Activated T-cell treated with anti-CD3 and anti-CD28 coated beads for 24 hours (primary cell): ENCODE data around the gene NPFF.
A peak's percentile ranks its signal among the peaks of the same experiment; 100 is the strongest.
"Not testable (repeated sequence)": the region's sequence is repeated elsewhere in the genome, so short reads cannot be mapped to it uniquely, and the experiment has no call there.

Source experiments
- DNase-seq: peaks from one replicate; pipeline ENCODE4 v3.0.0-alpha.2; 2020; ENCODE audit warnings: low read depth

NPFF gene

DNA sequence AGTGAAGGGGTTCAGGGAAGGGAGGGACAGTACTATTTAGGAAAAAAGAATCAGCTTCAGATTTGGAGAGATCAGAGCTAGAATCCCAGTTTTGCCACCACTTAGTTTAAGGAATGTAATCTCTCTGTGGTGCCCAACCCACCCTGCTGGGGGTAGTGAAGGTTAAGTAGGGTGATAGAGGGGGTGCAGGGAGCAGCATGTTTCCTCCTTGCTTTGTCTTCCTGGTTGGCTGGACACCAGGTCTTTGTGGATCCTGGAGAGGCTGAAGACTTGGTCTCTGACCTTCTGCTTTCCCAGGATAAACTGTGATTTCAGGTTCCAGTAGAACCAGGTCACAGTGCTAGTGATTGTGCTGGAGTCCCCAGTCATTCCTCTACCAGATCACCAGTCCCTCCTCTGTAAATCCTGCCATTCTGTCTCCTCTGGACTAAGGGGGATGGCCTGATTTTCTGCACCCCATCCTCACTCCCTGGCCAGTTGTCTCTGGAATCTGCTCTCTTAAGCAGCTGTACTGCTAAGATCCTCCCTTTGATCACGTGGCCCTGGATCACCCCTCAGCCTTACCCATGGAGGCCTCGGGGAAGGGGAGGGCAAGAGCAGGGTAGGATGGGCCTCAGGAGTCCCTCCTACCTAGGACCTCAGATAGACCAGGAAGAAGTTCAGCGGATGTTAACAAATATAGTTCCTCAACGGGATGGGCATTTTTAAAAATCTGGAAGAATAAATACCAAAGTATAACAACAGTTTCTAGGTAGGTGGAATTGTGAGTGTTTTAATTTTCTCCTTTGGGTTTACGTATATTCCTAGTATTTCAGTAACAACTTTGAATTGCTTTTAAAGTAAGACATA lies 11.2 kb downstream of the NPFF start:
- no peak for DNase-seq

DNA sequence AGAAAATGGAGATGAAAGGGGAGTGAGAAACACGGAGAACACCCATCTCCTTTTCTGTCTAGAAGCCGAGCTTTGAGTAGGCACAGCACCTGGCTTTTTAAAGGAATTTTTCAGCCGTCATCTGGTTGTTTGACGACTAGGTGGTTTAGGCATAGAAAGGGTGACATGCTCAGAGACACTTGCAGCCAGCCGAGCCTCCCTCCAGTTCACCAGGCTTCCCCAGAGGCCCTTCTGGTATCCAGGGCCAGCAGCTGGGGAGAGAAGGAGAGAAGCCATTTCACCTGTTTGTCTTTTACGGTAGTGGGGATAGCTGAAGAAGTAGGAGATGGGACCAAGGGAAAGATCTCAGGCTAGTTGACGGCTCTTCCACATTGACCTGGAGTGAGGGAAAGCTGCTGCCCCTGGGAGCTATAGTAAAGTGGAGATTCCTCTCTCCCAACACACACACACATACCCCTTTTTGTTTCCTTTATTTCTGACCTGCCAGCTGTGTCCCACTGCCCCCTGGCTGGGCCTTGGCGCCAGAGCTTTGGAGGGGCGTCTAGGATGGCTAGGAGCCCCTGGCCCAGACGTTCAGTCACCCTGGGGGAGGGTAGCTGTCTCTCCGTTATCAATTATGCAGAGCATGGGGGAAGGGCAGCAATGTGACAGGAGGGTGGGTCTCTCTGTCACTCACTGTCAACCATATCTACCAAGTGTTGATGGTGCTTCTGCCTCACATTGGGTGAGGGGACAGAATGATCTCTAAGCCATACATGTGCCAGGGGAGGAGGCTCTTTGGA lies 13.5 kb downstream of the NPFF start:
- DNase-seq = no peak

DNA sequence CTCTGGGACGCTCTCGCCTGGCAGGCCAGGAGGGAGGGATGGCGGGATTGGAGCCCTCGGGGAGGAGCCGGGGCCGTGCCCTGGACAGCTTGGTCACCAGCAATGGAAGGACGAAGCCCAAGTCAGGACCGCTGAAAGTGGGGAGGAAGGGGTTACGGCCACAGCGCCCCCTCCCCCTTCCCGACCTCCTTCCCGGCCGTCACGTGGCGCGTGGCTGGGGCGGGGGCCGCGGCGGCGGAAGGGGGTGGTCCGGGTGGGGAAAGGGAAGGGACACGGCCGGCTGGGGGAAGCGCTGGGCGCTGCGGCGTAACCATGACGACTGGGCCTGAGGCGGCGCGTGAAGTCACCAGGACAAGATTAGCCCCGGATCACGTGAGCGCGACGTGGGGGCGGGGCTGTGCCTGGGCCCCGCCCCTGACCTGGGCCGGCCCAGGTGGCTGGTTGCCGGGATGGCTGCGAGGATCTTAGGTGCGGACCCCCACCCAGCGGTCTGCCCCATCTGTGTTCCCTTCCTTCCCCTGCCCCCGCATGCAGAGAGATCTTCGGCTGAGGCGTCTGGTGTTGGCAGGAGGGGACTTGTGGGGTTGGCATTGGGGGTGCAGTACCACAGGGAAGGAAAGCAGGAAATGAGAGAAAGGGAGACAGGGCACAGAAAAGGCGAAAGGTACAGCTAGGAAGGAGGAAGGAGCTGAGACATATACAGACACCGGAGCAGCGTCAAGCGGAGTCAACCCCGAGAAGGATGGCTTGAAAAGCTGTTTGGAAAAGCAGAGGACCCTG lies 14.3 kb downstream of the NPFF start:
- peak; percentile 80 for DNase-seq

DNA sequence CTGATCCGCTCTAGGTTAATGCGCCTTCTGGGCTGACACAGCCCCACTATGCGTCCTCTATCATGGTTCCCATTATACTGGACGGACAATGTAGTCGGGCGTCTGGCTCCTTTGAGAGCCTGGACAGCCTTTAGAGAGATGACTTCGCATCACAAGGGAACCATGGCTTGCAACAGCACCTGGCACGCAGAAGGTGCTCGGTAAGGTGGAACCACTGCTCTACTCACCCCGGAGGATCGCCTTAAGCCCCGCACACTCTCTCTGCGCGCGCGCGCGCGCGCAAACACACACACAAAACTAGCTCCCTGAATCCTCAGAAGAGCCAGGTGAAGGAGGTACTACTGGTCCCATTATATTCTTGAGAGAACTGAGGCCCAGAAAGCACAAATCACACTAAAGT lies 15.1 kb downstream of the NPFF start:
- no peak for DNase-seq

GRCh38 chr12:53489242-53489864 lies 17.9 kb downstream of the NPFF start:
- no peak for DNase-seq

- DNase-seq = no peak
Observed at GRCh38 chr12:53486736-53487487, 20.4 kb downstream of the NPFF start.

DNA sequence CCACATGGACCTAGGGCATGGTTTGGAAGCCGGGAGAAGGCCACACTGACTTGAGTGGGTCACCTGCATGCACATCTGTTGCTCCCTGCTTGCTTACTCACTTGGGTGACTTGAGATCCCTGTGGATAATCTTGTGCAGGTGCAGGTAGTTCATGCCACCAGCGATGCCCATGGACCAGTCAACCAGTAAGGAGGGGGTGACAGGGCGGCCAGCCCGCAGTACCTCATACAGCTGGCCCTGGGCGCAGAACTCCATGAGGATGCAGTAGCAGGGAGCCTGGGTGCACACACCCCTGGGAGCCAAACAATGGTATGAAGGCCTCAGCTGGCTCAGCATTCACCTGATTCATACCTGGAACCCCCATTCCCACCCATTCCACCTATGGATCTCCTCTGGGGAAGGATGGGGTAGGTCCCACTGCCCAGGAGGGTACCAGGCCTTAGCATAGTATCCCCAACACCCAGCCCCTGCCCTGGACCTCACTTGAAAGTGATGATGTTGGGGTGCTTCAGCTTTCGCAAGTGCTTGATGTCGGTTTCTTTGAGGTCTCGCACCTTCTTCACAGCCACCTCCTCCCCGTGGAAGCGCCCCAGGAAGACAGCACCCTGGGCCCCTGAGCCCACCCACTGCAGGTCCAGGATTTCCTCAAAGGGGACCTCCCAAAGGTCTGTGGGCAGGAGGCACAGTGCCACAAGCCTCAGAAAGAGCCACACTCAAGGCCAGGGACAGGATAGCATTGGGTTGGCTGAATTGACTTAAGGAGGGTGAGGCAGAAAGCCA lies 21.1 kb downstream of the NPFF start:
- DNase-seq = no peak

- no peak for DNase-seq
Observed at GRCh38 chr12:53484686-53485575, 22.4 kb downstream of the NPFF start.

- no peak for DNase-seq
Observed at GRCh38 chr12:53483979-53484377, 23.3 kb downstream of the NPFF start.

GRCh38 chr12:53483225-53483978 lies 23.9 kb downstream of the NPFF start:
- no peak for DNase-seq

GRCh38 chr12:53482626-53483168 lies 24.6 kb downstream of the NPFF start:
- no peak for DNase-seq

DNA sequence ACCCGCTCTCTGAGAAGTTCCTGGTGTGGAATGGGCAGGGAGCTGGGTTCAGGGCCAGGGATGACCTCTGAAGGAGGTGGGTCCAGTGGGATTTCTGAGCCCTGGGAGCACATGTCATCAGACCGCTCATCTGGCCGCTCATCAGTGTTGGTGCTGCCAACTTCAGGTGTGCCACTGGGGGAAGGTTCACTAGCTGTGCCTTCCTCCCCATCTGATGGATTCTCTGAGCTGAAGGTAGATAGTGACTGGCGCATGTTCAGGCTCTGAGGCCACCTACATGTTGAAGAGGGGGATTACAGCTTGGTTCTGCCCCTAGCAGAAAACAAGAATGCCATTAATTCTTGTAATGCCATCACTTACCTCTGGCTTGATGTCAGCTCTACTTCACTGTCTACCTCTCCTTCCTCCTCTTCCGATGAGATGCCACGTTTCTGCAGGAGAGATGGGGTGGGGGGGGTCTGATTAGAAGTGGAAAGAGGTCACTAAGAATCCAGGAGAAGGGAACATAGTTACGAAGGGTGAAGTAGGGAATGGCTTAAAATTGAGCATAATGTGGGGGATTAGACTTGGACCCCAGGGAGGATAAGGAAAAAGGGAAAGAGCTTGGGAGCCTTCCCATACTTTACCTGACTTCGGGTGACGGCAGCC lies 25.2 kb downstream of the NPFF start:
- DNase-seq = no peak

DNA sequence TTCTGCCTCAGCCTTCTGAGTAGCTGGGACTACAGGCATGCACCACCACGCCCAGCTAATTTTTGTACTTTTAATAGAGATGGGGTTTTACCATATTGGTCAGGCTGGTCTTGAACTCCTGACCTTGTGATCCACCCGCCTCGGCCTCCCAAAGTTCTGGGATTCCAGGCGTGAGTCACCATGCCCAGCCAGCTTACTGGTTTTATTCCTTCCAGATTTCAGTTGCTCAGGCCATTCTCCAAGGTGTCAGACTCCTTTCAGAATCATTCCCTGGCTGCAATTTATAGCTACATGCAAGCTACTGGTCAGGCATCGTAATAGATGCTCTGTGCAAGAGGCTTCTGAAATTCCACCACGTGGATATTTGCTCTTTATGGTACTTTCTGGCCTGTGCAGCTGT lies 25.8 kb downstream of the NPFF start:
- DNase-seq = not testable (repeated sequence)

GRCh38 chr12:53480491-53481442 lies 26.5 kb downstream of the NPFF start:
- no peak for DNase-seq

- DNase-seq = no peak
Observed at GRCh38 chr12:53479331-53479730, 28.0 kb downstream of the NPFF start.

DNA sequence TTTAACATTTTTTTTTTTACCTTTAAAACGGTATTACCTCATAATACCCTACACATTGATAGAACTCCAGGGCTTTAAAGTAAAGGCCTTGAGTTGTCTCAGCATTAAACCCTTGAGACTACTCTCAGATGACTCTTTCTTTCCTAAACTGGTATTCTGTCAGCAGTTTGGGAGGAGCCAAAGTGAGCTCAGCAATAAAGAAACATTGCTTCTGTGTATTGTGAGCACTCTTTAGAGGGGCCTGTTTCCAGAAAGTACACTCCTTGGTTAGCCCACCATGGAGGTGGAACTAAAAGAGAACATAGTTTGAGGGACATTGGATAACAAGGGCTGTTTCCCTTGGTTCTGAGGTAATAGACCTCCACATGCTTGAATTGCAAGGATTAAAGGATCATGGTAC lies 28.4 kb downstream of the NPFF start:
- no peak for DNase-seq

GRCh38 chr12:53476769-53477209 lies 30.5 kb downstream of the NPFF start:
- DNase-seq = no peak
